NB4 (cell line): Measurements from ENCODE around the gene HINT1.
"Not testable (repeated sequence)": the region's sequence is repeated elsewhere in the genome, so short reads cannot be mapped to it uniquely, and the experiment has no call there.

ENCODE experiments used
- MAX ChIP-seq: IDR thresholded peaks from 2 replicates; pipeline ENCODE4 v1.6.1; 2011; ENCODE audit warnings: low read depth, low read length
- MYC ChIP-seq: IDR thresholded peaks from 2 replicates; pipeline ENCODE4 v1.6.1; 2011; ENCODE audit warnings: low read depth, low read length
- POLR2A ChIP-seq: IDR thresholded peaks from 2 replicates; pipeline ENCODE4 v1.6.1; 2011; ENCODE audit warnings: mild to moderate bottlenecking; ENCODE audit not compliant: insufficient read length; ENCODE audit errors: extremely low read depth
- TF ChIP-seq, protein P1 (sequence below): IDR thresholded peaks from one replicate; pipeline ENCODE4 v1.5.1; 2012; ENCODE audit warnings: low read depth, low read length

GRCh38 chr5:131127244-131127643 is 37.8 kb downstream of the HINT1 start:
- TF ChIP-seq, protein P1, sequence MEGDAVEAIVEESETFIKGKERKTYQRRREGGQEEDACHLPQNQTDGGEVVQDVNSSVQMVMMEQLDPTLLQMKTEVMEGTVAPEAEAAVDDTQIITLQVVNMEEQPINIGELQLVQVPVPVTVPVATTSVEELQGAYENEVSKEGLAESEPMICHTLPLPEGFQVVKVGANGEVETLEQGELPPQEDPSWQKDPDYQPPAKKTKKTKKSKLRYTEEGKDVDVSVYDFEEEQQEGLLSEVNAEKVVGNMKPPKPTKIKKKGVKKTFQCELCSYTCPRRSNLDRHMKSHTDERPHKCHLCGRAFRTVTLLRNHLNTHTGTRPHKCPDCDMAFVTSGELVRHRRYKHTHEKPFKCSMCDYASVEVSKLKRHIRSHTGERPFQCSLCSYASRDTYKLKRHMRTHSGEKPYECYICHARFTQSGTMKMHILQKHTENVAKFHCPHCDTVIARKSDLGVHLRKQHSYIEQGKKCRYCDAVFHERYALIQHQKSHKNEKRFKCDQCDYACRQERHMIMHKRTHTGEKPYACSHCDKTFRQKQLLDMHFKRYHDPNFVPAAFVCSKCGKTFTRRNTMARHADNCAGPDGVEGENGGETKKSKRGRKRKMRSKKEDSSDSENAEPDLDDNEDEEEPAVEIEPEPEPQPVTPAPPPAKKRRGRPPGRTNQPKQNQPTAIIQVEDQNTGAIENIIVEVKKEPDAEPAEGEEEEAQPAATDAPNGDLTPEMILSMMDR: not testable (repeated sequence)
- TF ChIP-seq MAX, POLR2A, MYC: not testable (repeated sequence)
